ENCODE data around the gene TMEM171.

GRCh38 chr5:73130811-73131210 lies 10.4 kb downstream of the TMEM171 start:
- TF ChIP-seq CTCF (IDR thresholded peaks at IDR 0.05) (no peak), POLR2A (IDR thresholded peaks at IDR 0.05) (no peak)
